HepG2 (cell line): Measurements from ENCODE around the gene CTCF. TPM values are rescaled to one million over a fixed set of nuclear protein-coding genes. Genes with fewer than 3 reads are reported as not detected.

Experiments used
- ARID2 ChIP-seq: sonication (generic); formaldehyde crosslinking; IDR thresholded peaks from 2 replicates; pipeline ENCODE4 v1.8.1; 2022; ENCODE audit warnings: mild to moderate bottlenecking, missing genetic modification reagents, borderline replicate concordance
- CBFB ChIP-seq: sonication (generic); formaldehyde crosslinking; IDR thresholded peaks from 2 replicates; pipeline ENCODE4 v1.4.0; 2020; ENCODE audit warnings: missing genetic modification reagents
- DR1 ChIP-seq: sonication (generic); formaldehyde crosslinking; IDR thresholded peaks from 2 replicates; pipeline ENCODE4 v1.8.0; 2021; ENCODE audit warnings: mild to moderate bottlenecking, missing genetic modification reagents, inconsistent platforms
- EHMT2 ChIP-seq: fragments of 200-600 bp; sonication (generic); IDR thresholded peaks from 2 replicates; pipeline ENCODE4 v1.7.0; 2017; ENCODE audit warnings: antibody characterized with exemption, low read depth, low read length, borderline replicate concordance
- HNRNPL ChIP-seq: fragments of 200-400 bp; formaldehyde crosslinking; IDR thresholded peaks from 2 replicates; pipeline ENCODE4 v1.6.1; 2017; ENCODE audit warnings: mild to moderate bottlenecking, low read depth, low read length
- KDM4B ChIP-seq: sonication (generic); formaldehyde crosslinking; IDR thresholded peaks from 2 replicates; pipeline ENCODE4 v1.4.0; 2020; ENCODE audit warnings: missing genetic modification reagents
- KDM5B ChIP-seq: sonication (generic); formaldehyde crosslinking; IDR thresholded peaks from 2 replicates; pipeline ENCODE4 v1.4.0; 2020; ENCODE audit warnings: missing genetic modification reagents, mild to moderate bottlenecking, borderline replicate concordance
- KLF11 ChIP-seq: IDR thresholded peaks from 2 replicates; pipeline ENCODE4 v1.6.1; 2016; ENCODE audit warnings: missing compliant biosample characterization
- KLF15 ChIP-seq: sonication (generic); formaldehyde crosslinking; IDR thresholded peaks from 2 replicates; pipeline ENCODE4 v1.8.1; 2023; ENCODE audit warnings: borderline replicate concordance, mild to moderate bottlenecking, inconsistent platforms, missing genetic modification reagents, mixed read lengths
- RFX1 ChIP-seq: fragments of 450-650 bp; IDR thresholded peaks from 2 replicates; pipeline ENCODE4 v1.6.1; 2017
- RFXAP ChIP-seq: sonication (generic); formaldehyde crosslinking; IDR thresholded peaks from 2 replicates; pipeline ENCODE4 v1.4.0; 2020; ENCODE audit warnings: missing genetic modification reagents, borderline replicate concordance
- SKI ChIP-seq: fragments of 450-650 bp; IDR thresholded peaks from one replicate; pipeline ENCODE4 v1.6.1; 2018; ENCODE audit warnings: mild to moderate bottlenecking; ENCODE audit not compliant: partially characterized antibody
- SOX6 ChIP-seq, 2 experiments: fragments of 450-650 bp in 1 of 2; sonication (generic) in 1 of 2; formaldehyde crosslinking in 1 of 2; IDR thresholded peaks; 2 replicates each; pipeline versions ENCODE4 v1.4.0 to v1.6.1; 2017 to 2020; ENCODE audit warnings: antibody characterized with exemption in 1 of 2, mild to moderate bottlenecking in 1 of 2, missing genetic modification reagents in 1 of 2
- SUZ12 ChIP-seq: fragments of 150-350 bp; IDR thresholded peaks from 2 replicates; pipeline ENCODE4 v1.6.1; 2014; ENCODE audit warnings: low read depth, low read length
- ZFY ChIP-seq: sonication (generic); formaldehyde crosslinking; IDR thresholded peaks from 2 replicates; pipeline ENCODE4 v1.4.0; 2020; ENCODE audit warnings: missing genetic modification reagents
- ZMYM3 ChIP-seq: sonication (generic); formaldehyde crosslinking; IDR thresholded peaks from 2 replicates; pipeline ENCODE4 v1.5.1; 2020; ENCODE audit warnings: mild to moderate bottlenecking, missing genetic modification reagents
- ZNF205 ChIP-seq: IDR thresholded peaks from 2 replicates; pipeline ENCODE4 v1.6.1; 2018; ENCODE audit warnings: missing biosample characterization, missing genetic modification reagents
- ZNF441 ChIP-seq: sonication (generic); formaldehyde crosslinking; IDR thresholded peaks from 2 replicates; pipeline ENCODE4 v1.7.0; 2021; ENCODE audit warnings: missing genetic modification reagents, borderline replicate concordance
- ZNF777 ChIP-seq: sonication (generic); formaldehyde crosslinking; IDR thresholded peaks from 2 replicates; pipeline ENCODE4 v1.4.0; 2020; ENCODE audit warnings: missing genetic modification reagents
- ZSCAN9 ChIP-seq: IDR thresholded peaks from 2 replicates; pipeline ENCODE4 v1.6.1; 2016; ENCODE audit warnings: borderline replicate concordance
- polyA plus RNA-seq, 8 experiments: library from polyadenylated mRNA; depleted of rRNA in 3 of 8; stranded (reverse) in 7 of 8; unstranded in 1 of 8; fragments of >200 nt; fragmentation: Illumina TruSeq in 4 of 8; extraction: Trizol in 4 of 8; gene quantifications; 2 replicates each; pipeline versions ENCODE4 v1.2.1 to v1.2.3, GENCODE V29; 2011 to 2016; ENCODE audit warnings: low read depth in 4 of 8, missing spikeins in 1 of 8, mixed read lengths in 1 of 8; ENCODE audit not compliant: insufficient read depth in 1 of 8
- total RNA-seq, 5 experiments: library from RNA; depleted of rRNA; stranded (reverse); fragments of >200 nt; fragmentation: Illumina TruSeq; extraction: Trizol; gene quantifications; 2 replicates each; pipeline ENCODE4 v1.2.3, GENCODE V29; 2016; ENCODE audit warnings: low read depth in 1 of 5
- TF ChIP-seq, protein P1 (sequence below): sonication (generic); formaldehyde crosslinking; IDR thresholded peaks from 2 replicates; pipeline ENCODE4 v1.5.1; 2020; ENCODE audit warnings: missing genetic modification reagents, mild to moderate bottlenecking, borderline replicate concordance
- TF ChIP-seq, protein P2 (sequence below): sonication (generic); formaldehyde crosslinking; IDR thresholded peaks from 2 replicates; pipeline ENCODE4 v1.5.0; 2020; ENCODE audit warnings: mild to moderate bottlenecking, missing genetic modification reagents, moderate library complexity
- TF ChIP-seq, protein P3 (sequence below): sonication (generic); formaldehyde crosslinking; IDR thresholded peaks from 2 replicates; pipeline ENCODE4 v1.4.0; 2020; ENCODE audit warnings: mild to moderate bottlenecking, missing genetic modification reagents
- TF ChIP-seq, protein P4 (sequence below): sonication (generic); formaldehyde crosslinking; IDR thresholded peaks from 2 replicates; pipeline ENCODE4 v1.4.0; 2020; ENCODE audit warnings: missing genetic modification reagents, mild to moderate bottlenecking, borderline replicate concordance

The CTCF gene
- total and polyA plus RNA-seq, 2 of the 13 experiments (the other 11 are each of a cell fraction or from before 2014, with no cell fraction given), result 19.5 to 37.5 TPM

DNA sequence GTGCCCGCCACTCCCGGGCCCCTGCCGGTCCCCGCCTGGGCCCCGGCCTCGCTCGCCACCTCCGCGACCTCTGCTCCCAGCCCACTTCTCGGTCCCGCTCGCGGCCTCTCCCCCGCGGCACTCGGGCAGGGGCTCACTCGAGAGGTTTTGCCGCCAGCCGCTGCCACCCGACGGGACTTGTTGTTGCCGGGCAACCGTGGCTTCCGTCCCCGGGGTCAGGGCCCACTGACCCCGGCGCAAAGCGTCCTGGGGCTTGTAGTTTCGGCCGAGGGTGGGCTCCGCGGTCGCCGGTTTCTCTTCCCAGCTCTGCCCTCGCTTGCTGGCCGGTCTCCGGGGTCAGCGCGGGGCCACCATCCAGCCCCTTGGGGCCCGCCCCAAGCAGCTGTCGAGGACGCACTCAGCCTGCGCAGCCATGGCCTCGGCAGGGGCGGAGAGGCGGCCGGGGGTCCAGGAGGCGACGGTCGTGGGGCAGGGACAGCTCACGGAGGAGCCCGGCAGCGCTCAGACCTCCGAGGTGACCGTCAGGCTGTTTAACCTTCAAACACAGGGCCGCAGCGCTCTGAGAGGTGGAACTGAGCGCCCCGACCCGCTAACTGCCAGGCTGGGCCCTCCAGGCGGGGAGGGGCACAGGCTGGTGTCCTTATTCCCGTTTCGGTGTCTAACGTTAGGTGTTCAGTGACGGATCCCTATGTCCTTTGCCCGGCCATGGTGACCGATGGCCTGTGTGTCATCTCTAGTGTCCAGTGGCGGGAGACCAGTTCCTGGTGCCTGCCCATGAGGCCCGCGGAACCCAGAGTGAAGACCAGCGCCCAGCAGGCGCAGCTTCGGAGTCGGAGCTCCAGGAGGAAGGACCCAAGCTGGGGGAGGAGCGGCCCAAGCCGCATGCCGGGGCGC lies 104.5 kb downstream of the CTCF start, which contains the start of the genes C16orf86 and ENKD1 (continued):
- TF ChIP-seq, protein P1, sequence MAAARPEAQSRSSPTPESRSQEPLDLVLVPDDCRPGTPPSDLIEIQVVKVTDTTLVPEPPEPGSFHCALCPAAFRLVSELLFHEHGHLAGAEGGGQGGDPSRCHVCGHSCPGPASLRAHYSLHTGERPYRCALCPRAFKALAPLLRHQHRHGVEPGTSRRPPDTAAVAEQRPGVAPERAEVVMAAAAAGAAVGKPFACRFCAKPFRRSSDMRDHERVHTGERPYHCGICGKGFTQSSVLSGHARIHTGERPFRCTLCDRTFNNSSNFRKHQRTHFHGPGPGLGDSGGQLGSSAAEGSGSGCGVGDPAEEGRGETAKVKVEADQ (CRISPR knock-in tag), result no peak
- TF ChIP-seq, protein P2, sequence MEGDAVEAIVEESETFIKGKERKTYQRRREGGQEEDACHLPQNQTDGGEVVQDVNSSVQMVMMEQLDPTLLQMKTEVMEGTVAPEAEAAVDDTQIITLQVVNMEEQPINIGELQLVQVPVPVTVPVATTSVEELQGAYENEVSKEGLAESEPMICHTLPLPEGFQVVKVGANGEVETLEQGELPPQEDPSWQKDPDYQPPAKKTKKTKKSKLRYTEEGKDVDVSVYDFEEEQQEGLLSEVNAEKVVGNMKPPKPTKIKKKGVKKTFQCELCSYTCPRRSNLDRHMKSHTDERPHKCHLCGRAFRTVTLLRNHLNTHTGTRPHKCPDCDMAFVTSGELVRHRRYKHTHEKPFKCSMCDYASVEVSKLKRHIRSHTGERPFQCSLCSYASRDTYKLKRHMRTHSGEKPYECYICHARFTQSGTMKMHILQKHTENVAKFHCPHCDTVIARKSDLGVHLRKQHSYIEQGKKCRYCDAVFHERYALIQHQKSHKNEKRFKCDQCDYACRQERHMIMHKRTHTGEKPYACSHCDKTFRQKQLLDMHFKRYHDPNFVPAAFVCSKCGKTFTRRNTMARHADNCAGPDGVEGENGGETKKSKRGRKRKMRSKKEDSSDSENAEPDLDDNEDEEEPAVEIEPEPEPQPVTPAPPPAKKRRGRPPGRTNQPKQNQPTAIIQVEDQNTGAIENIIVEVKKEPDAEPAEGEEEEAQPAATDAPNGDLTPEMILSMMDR (CRISPR knock-in tag), result peak; percentile 13
- TF ChIP-seq ZNF777 (CRISPR knock-in tag) (peak; percentile 98), SKI (peak; percentile 26), HNRNPL (no peak), ARID2 (no peak), ZSCAN9 (CRISPR knock-in tag) (no peak), KLF11 (CRISPR knock-in tag) (peak; percentile 79; the same call in 1 of the 2 replicates), KDM5B (peak; percentile 23; the same call in 1 of the 2 replicates), RFXAP (CRISPR knock-in tag) (no peak), ZFY (peak; percentile 81), ZMYM3 (CRISPR knock-in tag) (no peak; the same call in 1 of the 2 replicates), KLF15 (CRISPR knock-in tag) (no peak), KDM4B (CRISPR knock-in tag) (no peak; the same call in none of the 2 replicates), SOX6 (IDR thresholded peaks at IDR 0.05) (no peak), SOX6 (CRISPR knock-in tag; IDR thresholded peaks at IDR 0.05) (no peak; the same call in 1 of the 2 replicates), DR1 (CRISPR knock-in tag) (no peak; the same call in 1 of the 2 replicates), ZNF441 (peak; percentile 70; the same call in 1 of the 2 replicates), EHMT2 (no peak), RFX1 (peak; percentile 84), CBFB (CRISPR knock-in tag) (peak; percentile 64; the same call in 1 of the 2 replicates), ZNF205 (CRISPR knock-in tag) (no peak), SUZ12 (peak; percentile 81; the same call in 1 of the 2 replicates)
- TF ChIP-seq, protein P3, sequence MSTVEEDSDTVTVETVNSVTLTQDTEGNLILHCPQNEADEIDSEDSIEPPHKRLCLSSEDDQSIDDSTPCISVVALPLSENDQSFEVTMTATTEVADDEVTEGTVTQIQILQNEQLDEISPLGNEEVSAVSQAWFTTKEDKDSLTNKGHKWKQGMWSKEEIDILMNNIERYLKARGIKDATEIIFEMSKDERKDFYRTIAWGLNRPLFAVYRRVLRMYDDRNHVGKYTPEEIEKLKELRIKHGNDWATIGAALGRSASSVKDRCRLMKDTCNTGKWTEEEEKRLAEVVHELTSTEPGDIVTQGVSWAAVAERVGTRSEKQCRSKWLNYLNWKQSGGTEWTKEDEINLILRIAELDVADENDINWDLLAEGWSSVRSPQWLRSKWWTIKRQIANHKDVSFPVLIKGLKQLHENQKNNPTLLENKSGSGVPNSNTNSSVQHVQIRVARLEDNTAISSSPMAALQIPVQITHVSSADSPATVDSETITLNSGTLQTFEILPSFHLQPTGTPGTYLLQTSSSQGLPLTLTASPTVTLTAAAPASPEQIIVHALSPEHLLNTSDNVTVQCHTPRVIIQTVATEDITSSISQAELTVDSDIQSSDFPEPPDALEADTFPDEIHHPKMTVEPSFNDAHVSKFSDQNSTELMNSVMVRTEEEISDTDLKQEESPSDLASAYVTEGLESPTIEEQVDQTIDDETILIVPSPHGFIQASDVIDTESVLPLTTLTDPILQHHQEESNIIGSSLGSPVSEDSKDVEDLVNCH, result no peak
- TF ChIP-seq, protein P4, sequence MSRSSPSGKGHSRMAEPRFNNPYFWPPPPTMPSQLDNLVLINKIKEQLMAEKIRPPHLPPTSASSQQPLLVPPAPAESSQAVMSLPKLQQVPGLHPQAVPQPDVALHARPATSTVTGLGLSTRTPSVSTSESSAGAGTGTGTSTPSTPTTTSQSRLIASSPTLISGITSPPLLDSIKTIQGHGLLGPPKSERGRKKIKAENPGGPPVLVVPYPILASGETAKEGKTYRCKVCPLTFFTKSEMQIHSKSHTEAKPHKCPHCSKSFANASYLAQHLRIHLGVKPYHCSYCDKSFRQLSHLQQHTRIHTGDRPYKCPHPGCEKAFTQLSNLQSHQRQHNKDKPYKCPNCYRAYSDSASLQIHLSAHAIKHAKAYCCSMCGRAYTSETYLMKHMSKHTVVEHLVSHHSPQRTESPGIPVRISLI (CRISPR knock-in tag), result no peak
